Diencephalon (tissue), 1 donor: Measurements from ENCODE around the gene IL6R. TPM values are rescaled to one million over a fixed set of nuclear protein-coding genes. Genes with fewer than 3 reads are reported as not detected.

Experiments used
- total RNA-seq: library from RNA; depleted of rRNA; stranded (reverse); fragments of >200 nt; gene quantifications from one replicate; pipeline ENCODE4 v1.2.3, GENCODE V29; 2014

The IL6R gene
- total RNA-seq: 3.9 TPM

GRCh38 chr1:154404984-154405746 is at the start of gene IL6R:
Gene IL6R (plus strand): TSS chr1:154405343. CDS start chr1:154405630, 287 bp downstream.

GRCh38 chr1:154502066-154502743 is 97.1 kb downstream of the IL6R start, which contains the start of the genes SHE and TDRD10:
Gene SHE (minus strand): TSS chr1:154502412. CDS start chr1:154502026, 386 bp downstream.
Gene TDRD10 (plus strand): TSS chr1:154502219. CDS start chr1:154506904, 4,685 bp downstream.

Other genes with a start within 250 kb of the IL6R start
- 223 TPM for gene TPM3, start 213.2 kb upstream of the IL6R start, total RNA-seq
- gene CFAP141, start 199.0 kb upstream of the IL6R start, total RNA-seq: not detected
- gene UBAP2L, start 184.4 kb upstream of the IL6R start, total RNA-seq: 66.4 TPM
- 61.1 TPM for gene HAX1, start 132.7 kb upstream of the IL6R start, total RNA-seq
- not detected for gene AQP10, start 84.2 kb upstream of the IL6R start, total RNA-seq
- gene ATP8B2, start 79.8 kb upstream of the IL6R start, total RNA-seq: 33.9 TPM
- gene TDRD10, start 96.9 kb downstream of the IL6R start, total RNA-seq: 0.46 TPM
- 2.5 TPM for gene SHE, start 97.1 kb downstream of the IL6R start, total RNA-seq
- 26.3 TPM for gene UBE2Q1, start 153.3 kb downstream of the IL6R start, total RNA-seq
- gene CHRNB2, start 162.4 kb downstream of the IL6R start, total RNA-seq: 31.6 TPM
- 108 TPM for gene ADAR, start 202.8 kb downstream of the IL6R start, total RNA-seq